HepG2 (cell line): Measurements from ENCODE around the gene VKORC1. TPM values are rescaled to one million over a fixed set of nuclear protein-coding genes. Genes with fewer than 3 reads are reported as not detected.
A peak's percentile ranks its signal among the peaks of the same experiment; 100 is the strongest.

ENCODE experiments used
- DMTF1 ChIP-seq: sonication (generic); formaldehyde crosslinking; IDR thresholded peaks from 2 replicates; pipeline ENCODE4 v1.4.0; 2020; ENCODE audit warnings: mild to moderate bottlenecking, missing genetic modification reagents
- HOXA9 ChIP-seq: sonication (generic); formaldehyde crosslinking; IDR thresholded peaks from 2 replicates; pipeline ENCODE4 v1.8.1; 2022; ENCODE audit warnings: missing genetic modification reagents, mild to moderate bottlenecking, moderate library complexity, borderline replicate concordance
- KDM1A ChIP-seq: IDR thresholded peaks from 2 replicates; pipeline ENCODE4 v1.6.1; 2016; ENCODE audit warnings: missing compliant biosample characterization
- NFRKB ChIP-seq: fragments of 450-650 bp; IDR thresholded peaks from 2 replicates; pipeline ENCODE4 v1.6.1; 2017
- NR2F6 ChIP-seq, 2 experiments: IDR thresholded peaks; 2 replicates each; pipeline ENCODE4 v1.6.1; 2016; ENCODE audit warnings: antibody characterized with exemption in 1 of 2, mild to moderate bottlenecking in 1 of 2
- PLSCR1 ChIP-seq: sonication (generic); formaldehyde crosslinking; IDR thresholded peaks from 2 replicates; pipeline ENCODE4 v1.5.0; 2020; ENCODE audit warnings: missing genetic modification reagents, mild to moderate bottlenecking, borderline replicate concordance
- PRPF4 ChIP-seq: fragments of 200-400 bp; formaldehyde crosslinking; IDR thresholded peaks from 2 replicates; pipeline ENCODE4 v1.6.1; 2016; ENCODE audit warnings: low read length, low read depth; ENCODE audit not compliant: poor library complexity, severe bottlenecking
- RAD21 ChIP-seq: fragments of 450-650 bp; formaldehyde crosslinking; IDR thresholded peaks from 2 replicates; pipeline ENCODE4 v1.5.0; 2020; ENCODE audit warnings: mild to moderate bottlenecking
- RBM39 ChIP-seq: fragments of 200-400 bp; formaldehyde crosslinking; IDR thresholded peaks from one replicate; pipeline ENCODE4 v1.6.1; 2018; ENCODE audit warnings: antibody characterized with exemption, mild to moderate bottlenecking, low read depth, low read length; ENCODE audit not compliant: poor library complexity, severe bottlenecking
- RELA ChIP-seq: sonication (generic); formaldehyde crosslinking; IDR thresholded peaks from 2 replicates; pipeline ENCODE4 v1.4.0; 2020; ENCODE audit warnings: missing genetic modification reagents
- ZNF30 ChIP-seq: sonication (generic); formaldehyde crosslinking; IDR thresholded peaks from 2 replicates; pipeline ENCODE4 v1.5.0; 2020; ENCODE audit warnings: mild to moderate bottlenecking, missing genetic modification reagents
- ZNF383 ChIP-seq: sonication (generic); formaldehyde crosslinking; IDR thresholded peaks from 2 replicates; pipeline ENCODE4 v1.4.0; 2020; ENCODE audit warnings: missing genetic modification reagents, mild to moderate bottlenecking, borderline replicate concordance
- ZNF550 ChIP-seq: sonication (generic); formaldehyde crosslinking; IDR thresholded peaks from 2 replicates; pipeline ENCODE4 v1.4.0; 2020; ENCODE audit warnings: mild to moderate bottlenecking, missing genetic modification reagents, borderline replicate concordance
- ZNF614 ChIP-seq: IDR thresholded peaks from 2 replicates; pipeline ENCODE4 v1.6.1; 2018; ENCODE audit warnings: missing biosample characterization, missing genetic modification reagents, inconsistent platforms, borderline replicate concordance
- ZNF780A ChIP-seq: sonication (generic); formaldehyde crosslinking; IDR thresholded peaks from 2 replicates; pipeline ENCODE4 v1.8.0; 2022; ENCODE audit warnings: mild to moderate bottlenecking, missing genetic modification reagents, moderate library complexity
- ZSCAN12 ChIP-seq: sonication (generic); formaldehyde crosslinking; IDR thresholded peaks from 2 replicates; pipeline ENCODE4 v1.9.0; 2021; ENCODE audit warnings: mild to moderate bottlenecking, missing genetic modification reagents
- polyA plus RNA-seq, 8 experiments: library from polyadenylated mRNA; depleted of rRNA in 3 of 8; stranded (reverse) in 7 of 8; unstranded in 1 of 8; fragments of >200 nt; fragmentation: Illumina TruSeq in 4 of 8; extraction: Trizol in 4 of 8; gene quantifications; 2 replicates each; pipeline versions ENCODE4 v1.2.1 to v1.2.3, GENCODE V29; 2011 to 2016; ENCODE audit warnings: low read depth in 4 of 8, missing spikeins in 1 of 8, mixed read lengths in 1 of 8; ENCODE audit not compliant: insufficient read depth in 1 of 8
- total RNA-seq, 5 experiments: library from RNA; depleted of rRNA; stranded (reverse); fragments of >200 nt; fragmentation: Illumina TruSeq; extraction: Trizol; gene quantifications; 2 replicates each; pipeline ENCODE4 v1.2.3, GENCODE V29; 2016; ENCODE audit warnings: low read depth in 1 of 5
- TF ChIP-seq, protein P1 (sequence below): sonication (generic); formaldehyde crosslinking; IDR thresholded peaks from 2 replicates; pipeline ENCODE4 v1.4.0; 2020; ENCODE audit warnings: missing genetic modification reagents, borderline replicate concordance
- TF ChIP-seq, protein P2 (sequence below): sonication (generic); formaldehyde crosslinking; IDR thresholded peaks from 2 replicates; pipeline ENCODE4 v1.4.0; 2020; ENCODE audit warnings: mild to moderate bottlenecking, low read depth, missing genetic modification reagents
- TF ChIP-seq, protein P3 (sequence below): sonication (generic); formaldehyde crosslinking; IDR thresholded peaks from 2 replicates; pipeline ENCODE4 v1.5.0; 2020; ENCODE audit warnings: missing genetic modification reagents

Gene VKORC1
- total and polyA plus RNA-seq, 2 of the 13 experiments (the other 11 are each of a cell fraction or from before 2014, with no cell fraction given), result 141 to 615 TPM

DNA sequence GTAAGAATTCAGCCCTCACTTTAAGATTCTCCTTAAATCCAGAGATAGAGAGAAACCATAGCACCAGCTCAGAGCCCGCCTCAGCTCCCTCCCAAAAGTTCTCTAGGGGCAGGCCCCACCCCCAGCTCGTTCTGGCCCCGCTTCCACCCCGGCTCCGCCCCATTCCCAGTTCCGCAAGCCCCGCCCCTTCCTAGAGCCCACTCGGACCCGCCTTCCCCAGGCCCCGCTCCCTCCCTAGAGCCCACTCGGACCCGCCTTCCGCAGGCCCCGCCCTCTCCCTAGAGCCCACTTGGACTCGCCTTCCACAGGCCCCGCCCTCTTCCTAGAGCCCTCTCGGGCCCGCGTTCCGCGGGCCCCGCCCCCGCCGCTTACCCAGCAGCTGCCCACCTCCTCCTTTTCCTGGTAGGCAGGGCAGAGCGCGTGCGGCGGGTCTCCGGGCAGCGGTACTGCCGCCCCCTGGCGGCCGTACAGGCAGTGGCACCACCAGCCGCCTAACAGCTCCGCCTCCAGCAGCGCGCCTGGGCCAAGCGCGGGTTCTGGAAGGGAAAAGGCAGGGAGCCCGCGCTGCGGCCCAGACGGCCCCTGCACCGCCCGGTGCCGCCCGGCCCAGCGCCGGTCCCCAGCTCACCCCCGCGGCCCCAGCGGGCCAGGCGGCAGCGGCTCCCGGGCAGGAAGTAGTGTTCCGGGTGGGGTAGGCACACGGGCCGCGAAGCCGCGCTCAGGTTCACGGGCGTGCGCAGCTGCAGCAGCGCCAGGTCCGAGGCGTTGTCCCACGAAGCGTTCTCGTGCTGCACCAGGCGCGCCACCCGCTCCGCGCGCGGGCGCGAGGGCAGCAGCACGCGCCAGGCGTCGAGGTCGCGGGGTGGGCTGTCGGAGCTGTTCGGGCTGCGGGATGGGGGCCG lies 47.8 kb upstream of the VKORC1 start (continued):
- TF ChIP-seq, protein P1, sequence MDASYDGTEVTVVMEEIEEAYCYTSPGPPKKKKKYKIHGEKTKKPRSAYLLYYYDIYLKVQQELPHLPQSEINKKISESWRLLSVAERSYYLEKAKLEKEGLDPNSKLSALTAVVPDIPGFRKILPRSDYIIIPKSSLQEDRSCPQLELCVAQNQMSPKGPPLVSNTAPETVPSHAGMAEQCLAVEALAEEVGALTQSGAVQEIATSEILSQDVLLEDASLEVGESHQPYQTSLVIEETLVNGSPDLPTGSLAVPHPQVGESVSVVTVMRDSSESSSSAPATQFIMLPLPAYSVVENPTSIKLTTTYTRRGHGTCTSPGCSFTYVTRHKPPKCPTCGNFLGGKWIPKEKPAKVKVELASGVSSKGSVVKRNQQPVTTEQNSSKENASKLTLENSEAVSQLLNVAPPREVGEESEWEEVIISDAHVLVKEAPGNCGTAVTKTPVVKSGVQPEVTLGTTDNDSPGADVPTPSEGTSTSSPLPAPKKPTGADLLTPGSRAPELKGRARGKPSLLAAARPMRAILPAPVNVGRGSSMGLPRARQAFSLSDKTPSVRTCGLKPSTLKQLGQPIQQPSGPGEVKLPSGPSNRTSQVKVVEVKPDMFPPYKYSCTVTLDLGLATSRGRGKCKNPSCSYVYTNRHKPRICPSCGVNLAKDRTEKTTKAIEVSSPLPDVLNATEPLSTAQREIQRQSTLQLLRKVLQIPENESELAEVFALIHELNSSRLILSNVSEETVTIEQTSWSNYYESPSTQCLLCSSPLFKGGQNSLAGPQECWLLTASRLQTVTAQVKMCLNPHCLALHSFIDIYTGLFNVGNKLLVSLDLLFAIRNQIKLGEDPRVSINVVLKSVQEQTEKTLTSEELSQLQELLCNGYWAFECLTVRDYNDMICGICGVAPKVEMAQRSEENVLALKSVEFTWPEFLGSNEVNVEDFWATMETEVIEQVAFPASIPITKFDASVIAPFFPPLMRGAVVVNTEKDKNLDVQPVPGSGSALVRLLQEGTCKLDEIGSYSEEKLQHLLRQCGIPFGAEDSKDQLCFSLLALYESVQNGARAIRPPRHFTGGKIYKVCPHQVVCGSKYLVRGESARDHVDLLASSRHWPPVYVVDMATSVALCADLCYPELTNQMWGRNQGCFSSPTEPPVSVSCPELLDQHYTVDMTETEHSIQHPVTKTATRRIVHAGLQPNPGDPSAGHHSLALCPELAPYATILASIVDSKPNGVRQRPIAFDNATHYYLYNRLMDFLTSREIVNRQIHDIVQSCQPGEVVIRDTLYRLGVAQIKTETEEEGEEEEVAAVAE, result no peak
- no peak for TF ChIP-seq ZNF383 (CRISPR knock-in tag)
- no peak for TF ChIP-seq NFRKB
- TF ChIP-seq NR2F6 (IDR thresholded peaks at IDR 0.05), result no peak
- peak; percentile 56 for TF ChIP-seq NR2F6 (CRISPR knock-in tag; IDR thresholded peaks at IDR 0.05)
- no peak for TF ChIP-seq DMTF1 (CRISPR knock-in tag)
- no peak for TF ChIP-seq ZSCAN12 (CRISPR knock-in tag)
- peak; percentile 99 for TF ChIP-seq RAD21 (CRISPR knock-in tag)
- TF ChIP-seq, protein P2, sequence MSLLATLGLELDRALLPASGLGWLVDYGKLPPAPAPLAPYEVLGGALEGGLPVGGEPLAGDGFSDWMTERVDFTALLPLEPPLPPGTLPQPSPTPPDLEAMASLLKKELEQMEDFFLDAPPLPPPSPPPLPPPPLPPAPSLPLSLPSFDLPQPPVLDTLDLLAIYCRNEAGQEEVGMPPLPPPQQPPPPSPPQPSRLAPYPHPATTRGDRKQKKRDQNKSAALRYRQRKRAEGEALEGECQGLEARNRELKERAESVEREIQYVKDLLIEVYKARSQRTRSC (CRISPR knock-in tag), result 0 out of 2 replicates have a peak, but pooled peaks have one; percentile 46
- TF ChIP-seq PLSCR1 (CRISPR knock-in tag), result no peak
- no peak for TF ChIP-seq ZNF780A (CRISPR knock-in tag)
- TF ChIP-seq HOXA9 (CRISPR knock-in tag), result no peak
- TF ChIP-seq PRPF4, result no peak
- TF ChIP-seq RBM39, result peak; percentile 39
- no peak for TF ChIP-seq ZNF30 (CRISPR knock-in tag)
- no peak for TF ChIP-seq KDM1A
- peak; percentile 71; the same call in 1 of the 2 replicates for TF ChIP-seq ZNF614 (CRISPR knock-in tag)
- peak; percentile 63; the same call in 1 of the 2 replicates for TF ChIP-seq RELA (CRISPR knock-in tag)
- TF ChIP-seq, protein P3, sequence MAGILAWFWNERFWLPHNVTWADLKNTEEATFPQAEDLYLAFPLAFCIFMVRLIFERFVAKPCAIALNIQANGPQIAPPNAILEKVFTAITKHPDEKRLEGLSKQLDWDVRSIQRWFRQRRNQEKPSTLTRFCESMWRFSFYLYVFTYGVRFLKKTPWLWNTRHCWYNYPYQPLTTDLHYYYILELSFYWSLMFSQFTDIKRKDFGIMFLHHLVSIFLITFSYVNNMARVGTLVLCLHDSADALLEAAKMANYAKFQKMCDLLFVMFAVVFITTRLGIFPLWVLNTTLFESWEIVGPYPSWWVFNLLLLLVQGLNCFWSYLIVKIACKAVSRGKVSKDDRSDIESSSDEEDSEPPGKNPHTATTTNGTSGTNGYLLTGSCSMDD (CRISPR knock-in tag), result no peak
- TF ChIP-seq ZNF550 (CRISPR knock-in tag), result no peak
